NCI-H2029 treated with DMSO at 0.1 percent for 48 hours (cell line): ENCODE results near the gene PTX3.

ENCODE experiments used
- DNase-seq: peaks from one replicate; lab custom pipeline; 2025; lab: John Stamatoyannopoulos, UW

Gene PTX3

GRCh38 chr3:157436583-157437291 lies at the start of gene PTX3:
Gene PTX3 (plus strand): TSS chr3:157436850. CDS start chr3:157436934, 84 bp downstream.
- no peak for DNase-seq

- DNase-seq = no peak
Observed at GRCh38 chr3:157387708-157388435, 48.8 kb upstream of the PTX3 start.

GRCh38 chr3:157388976-157389375 lies 47.7 kb upstream of the PTX3 start:
- no peak for DNase-seq

GRCh38 chr3:157390713-157391515 lies 45.7 kb upstream of the PTX3 start:
- DNase-seq = no peak

- DNase-seq = no peak
Observed at GRCh38 chr3:157392104-157392503, 44.5 kb upstream of the PTX3 start.

- DNase-seq = no peak
Observed at GRCh38 chr3:157393113-157393512, 43.5 kb upstream of the PTX3 start.

- no peak for DNase-seq
Observed at GRCh38 chr3:157394411-157394810, 42.2 kb upstream of the PTX3 start.

- DNase-seq = no peak
Observed at GRCh38 chr3:157398598-157398997, 38.1 kb upstream of the PTX3 start.

GRCh38 chr3:157404381-157404780 lies 32.3 kb upstream of the PTX3 start:
- DNase-seq = no peak

GRCh38 chr3:157405457-157405856 lies 31.2 kb upstream of the PTX3 start:
- DNase-seq = no peak

- no peak for DNase-seq
Observed at GRCh38 chr3:157406394-157406793, 30.3 kb upstream of the PTX3 start.

GRCh38 chr3:157407769-157408168 lies 28.9 kb upstream of the PTX3 start:
- no peak for DNase-seq

GRCh38 chr3:157408499-157409149 lies 28.0 kb upstream of the PTX3 start:
- no peak for DNase-seq

- DNase-seq = no peak
Observed at GRCh38 chr3:157409516-157409915, 27.1 kb upstream of the PTX3 start.

GRCh38 chr3:157410945-157411344 lies 25.7 kb upstream of the PTX3 start:
- DNase-seq = no peak

GRCh38 chr3:157412323-157412855 lies 24.3 kb upstream of the PTX3 start:
- no peak for DNase-seq

- DNase-seq = no peak
Observed at GRCh38 chr3:157414861-157415260, 21.8 kb upstream of the PTX3 start.

- DNase-seq = no peak
Observed at GRCh38 chr3:157416347-157417087, 20.1 kb upstream of the PTX3 start.

- no peak for DNase-seq
Observed at GRCh38 chr3:157417247-157417646, 19.4 kb upstream of the PTX3 start.

- DNase-seq = no peak
Observed at GRCh38 chr3:157418104-157418503, 18.5 kb upstream of the PTX3 start.

GRCh38 chr3:157420606-157421130 lies 16.0 kb upstream of the PTX3 start:
- DNase-seq = no peak
